Endothelial cell of umbilical vein (primary cell): ENCODE data around the gene PKNOX1.
"Not testable (repeated sequence)": the region's sequence is repeated elsewhere in the genome, so short reads cannot be mapped to it uniquely, and the experiment has no call there.

Experiments
- EZH2 ChIP-seq: IDR thresholded peaks from 2 replicates; pipeline ENCODE4 v1.6.1; 2012; ENCODE audit warnings: borderline replicate concordance, low read depth, mild to moderate bottlenecking, moderate library complexity, low read length, inconsistent platforms; ENCODE audit not compliant: severe bottlenecking
- GATA2 ChIP-seq: IDR thresholded peaks from 2 replicates; pipeline ENCODE4 v1.7.0; 2011; ENCODE audit warnings: low read depth, mild to moderate bottlenecking, moderate library complexity, mixed read lengths, low read length; ENCODE audit not compliant: insufficient read length, insufficient read depth
- JUN ChIP-seq: IDR thresholded peaks from 2 replicates; pipeline ENCODE4 v1.6.1; 2011; ENCODE audit warnings: borderline replicate concordance, low read depth; ENCODE audit not compliant: insufficient read length, insufficient read depth
- MYC ChIP-seq: IDR thresholded peaks from one replicate; pipeline ENCODE4 v1.6.1; 2011; ENCODE audit warnings: mild to moderate bottlenecking, low read depth, low read length
- POLR2A ChIP-seq: IDR thresholded peaks from 2 replicates; pipeline ENCODE4 v1.6.1; 2012; ENCODE audit warnings: low read depth, mild to moderate bottlenecking, control low read depth, low read length
- POLR2AphosphoS5 ChIP-seq: IDR thresholded peaks from 2 replicates; pipeline ENCODE4 v1.6.1; 2012; ENCODE audit warnings: low read depth, mild to moderate bottlenecking, control low read depth, low read length, moderate library complexity; ENCODE audit not compliant: insufficient read depth
- TF ChIP-seq, protein P1 (sequence below), 2 donors: IDR thresholded peaks; 1 replicate in 1 of 2; 2 replicates in 1 of 2; pipeline ENCODE4 v1.5.1; 2011; ENCODE audit warnings: low read length in 2 of 2, mild to moderate bottlenecking in 2 of 2, moderate library complexity in 2 of 2, control low read depth in 1 of 2, inconsistent platforms in 1 of 2, low read depth in 1 of 2; ENCODE audit not compliant: insufficient read depth in 1 of 2; ENCODE audit errors: extremely low read depth in 1 of 2

DNA sequence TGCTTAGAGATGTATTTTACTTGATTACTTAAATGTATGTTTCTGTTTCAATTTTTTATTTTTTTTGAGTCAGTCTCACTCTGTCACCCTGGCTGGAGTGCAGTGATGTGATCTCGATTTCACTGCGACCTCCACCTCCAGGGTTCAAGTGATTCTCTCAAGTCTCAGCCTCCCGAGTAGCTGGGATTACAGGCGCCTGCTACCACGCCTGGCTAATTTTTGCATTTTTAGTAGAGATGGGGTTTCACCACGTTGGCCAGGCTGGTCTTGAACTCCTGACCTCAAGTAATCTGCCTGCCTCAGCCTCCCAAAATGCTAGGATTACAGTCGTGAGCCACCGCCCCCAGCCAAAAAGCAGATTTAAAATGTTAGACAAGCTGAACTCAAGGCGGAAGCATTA is 15.0 kb downstream of the PKNOX1 start:
- TF ChIP-seq, protein P1, sequence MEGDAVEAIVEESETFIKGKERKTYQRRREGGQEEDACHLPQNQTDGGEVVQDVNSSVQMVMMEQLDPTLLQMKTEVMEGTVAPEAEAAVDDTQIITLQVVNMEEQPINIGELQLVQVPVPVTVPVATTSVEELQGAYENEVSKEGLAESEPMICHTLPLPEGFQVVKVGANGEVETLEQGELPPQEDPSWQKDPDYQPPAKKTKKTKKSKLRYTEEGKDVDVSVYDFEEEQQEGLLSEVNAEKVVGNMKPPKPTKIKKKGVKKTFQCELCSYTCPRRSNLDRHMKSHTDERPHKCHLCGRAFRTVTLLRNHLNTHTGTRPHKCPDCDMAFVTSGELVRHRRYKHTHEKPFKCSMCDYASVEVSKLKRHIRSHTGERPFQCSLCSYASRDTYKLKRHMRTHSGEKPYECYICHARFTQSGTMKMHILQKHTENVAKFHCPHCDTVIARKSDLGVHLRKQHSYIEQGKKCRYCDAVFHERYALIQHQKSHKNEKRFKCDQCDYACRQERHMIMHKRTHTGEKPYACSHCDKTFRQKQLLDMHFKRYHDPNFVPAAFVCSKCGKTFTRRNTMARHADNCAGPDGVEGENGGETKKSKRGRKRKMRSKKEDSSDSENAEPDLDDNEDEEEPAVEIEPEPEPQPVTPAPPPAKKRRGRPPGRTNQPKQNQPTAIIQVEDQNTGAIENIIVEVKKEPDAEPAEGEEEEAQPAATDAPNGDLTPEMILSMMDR (IDR thresholded peaks at IDR 0.05; ENCODE audit: extremely low read depth in 1 of 2, insufficient read depth in 1 of 2, low read depth in 1 of 2, low read length in 2 of 2) = not testable (repeated sequence)
- TF ChIP-seq GATA2, POLR2A, POLR2AphosphoS5, EZH2, JUN, MYC: not testable (repeated sequence)
